AG04449 (cell line): Measurements from ENCODE around the gene GSDME.
"Not testable (repeated sequence)": the region's sequence is repeated elsewhere in the genome, so short reads cannot be mapped to it uniquely, and the experiment has no call there.

Source experiments
- CTCF ChIA-PET: fragments of 350-600 bp; formaldehyde crosslinking; extraction: SDS; loops from one replicate; lab custom pipeline; 2021; ENCODE audit warnings: antibody characterized with exemption; lab: Yijun Ruan, JAX
- POLR2A ChIA-PET: fragments of 400-600, 350-600 bp; formaldehyde crosslinking; extraction: SDS; loops from one replicate; lab custom pipeline; 2020; ENCODE audit warnings: antibody characterized with exemption, inconsistent platforms; lab: Yijun Ruan, JAX
- DNase-seq: peaks from one replicate; pipeline ENCODE4 v3.0.0-alpha.2; 2010; ENCODE audit warnings: low read depth, low spot score
- H3K4me3 ChIP-seq: 2 replicates; pipeline ENCODE4 v1.5.1; 2011; ENCODE audit warnings: low read depth, mild to moderate bottlenecking, control low read depth, low read length
- CTCF ChIP-seq: IDR thresholded peaks from one replicate; pipeline ENCODE4 v1.5.1; 2011; ENCODE audit warnings: mild to moderate bottlenecking, moderate library complexity, low read length, control low read depth, inconsistent platforms; ENCODE audit not compliant: insufficient read depth; ENCODE audit errors: missing control alignments

The GSDME gene

GRCh38 chr7:24799506-24799905 is 42.2 kb upstream of the GSDME start:
- TF ChIP-seq CTCF = no peak
- CTCF ChIA-PET = interaction anchor here (1.0 to 6.3 kb wide), 5 partner anchors 12 to 299 kb away, joined by 3 to 114 read pairs (median 50); no protein-coding TSS in a partner anchor
- no peak for DNase-seq
- POLR2A ChIA-PET = no interaction called here
- no peak overlapping the region for H3K4me3 ChIP-seq

- no peak for DNase-seq
- no peak overlapping the region for H3K4me3 ChIP-seq
- no peak for TF ChIP-seq CTCF
- CTCF ChIA-PET = interaction anchor here (1.0 to 6.3 kb wide), 6 partner anchors 9 to 300 kb away, joined by 3 to 114 read pairs (median 10); no protein-coding TSS in a partner anchor
- POLR2A ChIA-PET = no interaction called here
These were observed 41.0 kb upstream of the GSDME start for GRCh38 chr7:24798261-24798660.

DNA sequence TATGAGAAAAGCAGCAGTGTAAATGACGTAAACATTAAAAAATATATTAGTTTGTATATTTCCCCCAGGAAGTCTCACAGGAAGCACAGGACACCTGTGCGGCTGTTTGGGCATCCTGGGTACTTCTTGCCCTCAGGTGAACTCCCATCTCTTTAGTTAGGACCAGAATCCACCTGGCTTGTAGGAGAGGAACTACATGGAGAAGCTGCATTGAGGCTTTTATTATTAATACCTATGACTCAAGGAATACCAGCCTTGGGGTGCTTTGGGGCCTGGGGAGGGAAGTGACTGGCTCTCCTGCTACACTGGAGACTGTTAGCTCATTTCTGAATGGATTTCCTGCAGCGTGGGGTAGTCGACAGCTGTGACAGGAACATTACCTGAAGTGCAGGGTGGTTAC is 40.0 kb upstream of the GSDME start:
- POLR2A ChIA-PET = no interaction called here
- H3K4me3 ChIP-seq = no peak overlapping the region
- DNase-seq = no peak
- no peak for TF ChIP-seq CTCF
- CTCF ChIA-PET = interaction anchor here (1.0 to 3.3 kb wide), 6 partner anchors 10 to 301 kb away, joined by 3 to 14 read pairs (median 4); no protein-coding TSS in a partner anchor

DNA sequence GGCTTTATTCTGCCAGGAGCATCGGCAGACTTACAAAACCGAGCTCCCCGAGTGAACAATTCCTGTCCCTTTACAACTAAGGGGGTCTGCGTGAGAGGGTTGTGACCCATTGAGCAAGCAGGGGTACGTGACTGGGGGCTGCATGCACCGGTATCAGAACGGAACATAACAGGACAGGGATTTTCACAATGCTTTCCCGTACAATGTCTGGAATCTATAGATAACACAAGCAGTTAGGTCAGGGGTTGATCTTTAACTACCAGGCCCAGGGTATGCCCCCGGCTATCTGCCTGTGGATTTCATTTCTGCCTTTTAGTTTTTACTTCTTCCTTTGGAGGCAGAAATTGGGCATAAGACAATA is 38.1 kb upstream of the GSDME start:
- TF ChIP-seq CTCF = no peak
- ChIA-PET POLR2A (no interaction called here), CTCF (interaction anchor here (1.4 to 3.3 kb wide), 3 partner anchors 17 to 303 kb away, joined by 4 to 14 read pairs (median 13); no protein-coding TSS in a partner anchor)
- no peak overlapping the region for H3K4me3 ChIP-seq
- DNase-seq = no peak

DNA sequence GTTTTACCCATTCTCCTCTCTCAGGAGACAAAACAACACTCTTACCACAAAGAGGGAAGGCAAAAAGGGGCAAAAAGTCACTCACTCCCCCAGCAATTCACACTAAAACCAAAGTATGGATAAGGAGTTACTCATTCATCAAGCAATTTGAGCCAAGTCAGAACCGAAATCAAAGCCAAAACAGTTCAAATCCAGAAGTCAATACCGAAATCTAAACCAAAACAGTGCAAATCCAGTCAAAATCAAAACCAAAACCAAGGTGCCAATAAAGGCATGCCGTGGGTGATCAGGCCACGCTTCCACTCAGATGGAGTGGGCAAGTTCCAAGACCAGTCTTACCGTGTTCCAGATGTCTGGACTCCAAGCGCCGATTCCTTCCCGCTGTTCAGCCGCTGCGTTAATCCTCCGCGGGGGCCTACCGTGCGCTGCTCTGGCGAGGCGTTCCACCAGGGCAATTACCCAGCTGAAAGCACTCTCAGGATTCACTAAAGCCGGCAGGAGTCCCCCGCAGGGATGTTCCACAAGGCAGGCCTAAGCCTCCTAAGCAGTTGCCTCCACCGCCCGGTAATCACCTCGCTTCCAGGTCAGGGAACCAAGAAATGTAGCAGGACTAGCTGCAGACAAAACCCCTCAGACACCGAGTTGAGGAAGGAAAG is 37.6 kb upstream of the GSDME start:
- CTCF ChIA-PET = interaction anchor here (1.1 to 3.3 kb wide), 3 partner anchors 18 to 303 kb away, joined by 4 to 14 read pairs (median 13); no protein-coding TSS in a partner anchor
- DNase-seq, POLR2A ChIA-PET, H3K4me3 ChIP-seq: not testable (repeated sequence)

- no peak overlapping the region for H3K4me3 ChIP-seq
- no peak for DNase-seq
- POLR2A ChIA-PET = no interaction called here
- TF ChIP-seq CTCF = no peak
- CTCF ChIA-PET = interaction anchor here (1.1 kb wide), 1 partner anchor 18 kb away, joined by 4 read pairs; no protein-coding TSS in a partner anchor
These were observed 36.9 kb upstream of the GSDME start for GRCh38 chr7:24793982-24794648.
